GM21723 (cell line): ENCODE data around the gene PCNP.
A peak's percentile ranks its signal among the peaks of the same experiment; 100 is the strongest.
"Not testable (repeated sequence)": the region's sequence is repeated elsewhere in the genome, so short reads cannot be mapped to it uniquely, and the experiment has no call there.

Experiments used
- ATAC-seq: cut with Tn5 transposase; IDR thresholded peaks from one replicate; pipeline ENCODE4 v1.9.1; 2021; ENCODE audit warnings: mild to moderate bottlenecking, moderate library complexity; ENCODE audit not compliant: unreplicated experiment

PCNP gene

GRCh38 chr3:101561630-101562328, 12.2 kb upstream of the PCNP start, which contains the start of gene TRMT10C:
TRMT10C (plus strand) TSS chr3:101561868; CDS start chr3:101564782, 2,914 bp downstream.
- peak; percentile 99 for ATAC-seq

DNA sequence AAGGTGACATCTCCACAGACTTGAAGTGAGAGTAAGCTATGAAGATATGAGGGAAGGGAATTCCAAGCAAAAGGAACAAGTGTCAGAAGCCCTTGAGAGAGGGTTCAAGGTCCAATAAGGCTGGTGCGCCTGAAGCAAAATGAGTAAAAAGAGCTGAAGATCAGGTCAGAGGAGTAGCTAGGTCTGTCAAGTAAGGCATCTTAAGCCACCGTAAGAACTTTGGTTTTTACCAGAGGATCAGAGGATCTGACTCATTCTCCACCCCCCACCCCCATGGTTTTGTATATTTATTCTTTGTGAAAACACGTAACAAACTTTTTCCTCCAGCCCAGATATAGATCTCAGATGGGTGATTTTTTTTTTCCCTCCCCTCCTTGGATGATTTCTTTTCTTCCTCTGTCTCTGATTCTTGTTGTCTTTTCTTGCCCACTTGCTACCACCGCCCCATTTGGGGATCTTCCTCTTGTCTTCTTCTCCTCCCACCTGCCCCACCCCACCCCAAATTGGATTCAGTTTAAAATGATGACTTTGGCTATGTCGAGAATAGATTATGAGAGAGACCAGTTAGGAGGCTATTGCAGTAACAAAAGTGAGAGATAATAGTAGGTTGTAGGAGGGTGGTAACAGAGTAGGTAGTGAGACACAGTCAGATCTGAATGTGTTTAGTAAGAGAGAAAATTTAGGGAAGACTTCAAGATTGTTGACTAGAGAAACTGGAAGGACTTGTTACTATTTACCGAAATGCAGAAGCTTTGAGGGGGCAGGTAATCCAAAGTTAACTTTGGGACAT, 6.3 kb upstream of the PCNP start:
- ATAC-seq: no peak

DNA sequence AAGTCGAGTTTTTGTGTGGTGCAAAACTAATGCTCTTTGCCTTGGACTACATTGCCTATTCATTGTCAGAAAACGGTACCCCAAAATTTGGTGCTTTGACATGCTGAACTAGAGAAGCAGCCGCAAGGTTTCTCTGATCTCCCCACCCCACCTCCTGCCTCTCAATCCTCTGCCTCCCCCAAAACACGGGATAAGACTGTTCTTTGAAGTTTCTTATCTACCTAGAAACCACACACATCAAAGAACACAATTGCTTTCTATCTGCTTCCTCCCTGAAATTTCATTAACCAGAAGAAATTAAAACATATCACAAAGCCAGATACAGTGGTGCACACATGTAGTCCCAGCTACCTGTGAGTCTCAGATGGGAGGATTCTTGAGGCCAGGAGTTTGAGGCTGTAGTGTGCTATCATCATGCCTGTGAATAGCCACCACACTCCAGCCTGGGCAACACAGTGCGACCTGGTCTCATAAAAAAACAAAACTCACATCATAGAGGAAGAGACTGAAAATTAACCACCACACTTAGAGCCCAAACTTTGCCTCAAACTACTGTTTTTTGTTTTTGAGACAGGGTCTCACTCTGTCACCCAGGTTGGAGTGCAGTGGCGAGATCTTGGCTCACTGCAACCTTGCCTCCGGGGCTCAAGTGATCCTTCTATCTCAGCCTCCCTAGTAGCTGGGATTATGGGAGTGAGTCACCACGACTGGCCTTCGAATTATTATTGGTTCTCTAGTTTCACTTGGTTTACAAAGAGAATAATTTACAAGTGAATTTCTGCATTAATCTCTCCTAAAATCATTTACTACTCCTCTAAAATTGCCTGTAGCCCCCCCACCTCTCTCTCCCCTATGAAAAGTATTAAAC, 2.7 kb upstream of the PCNP start:
- ATAC-seq: no peak

GRCh38 chr3:101574388-101575112, 570 bp downstream of the PCNP start:
- peak; percentile 43 for ATAC-seq

GRCh38 chr3:101577286-101577685, 3.3 kb downstream of the PCNP start:
- ATAC-seq: no peak

DNA sequence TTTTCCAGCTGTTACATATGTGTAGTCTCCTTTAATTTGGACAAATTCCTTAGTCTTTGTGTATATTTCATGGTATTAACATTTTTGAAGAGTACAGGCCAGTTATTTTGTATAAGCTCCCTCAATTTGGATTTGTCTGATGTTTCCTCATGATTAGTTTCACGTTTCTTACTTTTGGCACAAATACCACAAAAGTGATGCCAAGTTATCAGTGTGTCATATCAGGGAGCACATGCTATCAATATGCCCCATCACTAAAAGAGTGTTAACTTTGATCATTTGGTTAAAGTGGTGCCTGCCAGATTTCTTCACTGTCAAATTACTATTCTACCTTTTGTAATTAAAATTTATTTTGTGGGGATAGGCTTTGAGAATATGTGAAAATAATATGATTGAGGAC, 14.6 kb downstream of the PCNP start:
- ATAC-seq: no peak

GRCh38 chr3:101591071-101591470, 17.1 kb downstream of the PCNP start:
- ATAC-seq: no peak

DNA sequence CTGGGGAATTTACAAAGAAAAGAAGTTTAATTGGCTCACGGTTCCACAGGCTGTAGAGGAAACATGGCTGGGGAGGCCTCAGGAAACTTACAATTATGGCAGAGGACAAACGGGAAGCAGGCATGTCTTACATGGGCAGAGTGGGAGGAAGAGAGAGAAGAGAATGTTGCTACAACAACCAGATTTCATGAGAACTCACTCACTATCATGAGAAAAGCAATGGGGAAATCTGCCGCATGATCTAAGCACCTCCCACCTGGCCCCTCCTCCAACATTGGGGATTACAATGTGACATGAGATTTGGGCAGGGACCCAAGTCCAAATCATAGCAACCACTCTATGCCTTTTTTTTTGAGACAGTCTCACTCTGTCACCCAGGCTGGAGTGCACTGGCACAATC, 28.8 kb downstream of the PCNP start:
- ATAC-seq: no peak

DNA sequence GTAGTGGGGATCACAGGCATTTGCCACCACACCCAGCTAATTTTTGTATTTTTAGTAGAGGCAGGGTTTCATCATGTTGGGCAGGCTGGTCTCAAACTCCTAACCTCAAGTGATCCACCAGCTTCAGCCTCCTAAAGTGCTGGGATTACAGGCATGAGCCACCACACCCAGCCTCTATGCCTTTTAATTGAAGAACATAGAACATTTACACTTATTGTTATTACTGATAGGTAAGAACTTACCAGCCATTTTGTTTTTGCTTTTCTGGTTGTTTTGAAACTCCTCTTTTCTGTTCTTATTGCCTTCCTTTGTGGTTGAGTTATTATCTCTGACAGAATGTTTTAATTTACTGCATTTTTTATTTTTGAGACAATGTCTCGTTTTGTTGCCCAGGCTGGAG, 29.2 kb downstream of the PCNP start:
- ATAC-seq: no peak

DNA sequence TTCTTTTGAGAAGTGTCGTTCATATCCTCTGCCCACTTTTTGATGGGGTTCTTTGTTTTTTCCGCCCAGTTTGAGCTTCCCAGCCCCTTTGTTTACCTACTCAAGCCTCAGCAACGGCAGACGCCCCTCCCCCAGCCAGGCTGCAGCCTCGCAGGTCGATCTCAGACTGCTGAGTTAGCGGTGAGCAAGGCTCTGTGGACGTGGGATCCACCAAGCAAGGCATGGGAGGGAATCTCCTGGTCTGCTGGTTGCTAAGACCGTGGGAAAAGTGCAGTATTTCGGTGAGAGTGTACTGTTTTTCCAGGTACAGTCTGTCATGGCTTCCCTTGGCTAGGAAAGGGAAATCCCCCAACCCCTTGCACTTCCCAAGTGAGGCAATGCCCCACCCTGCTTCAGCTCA, 31.4 kb downstream of the PCNP start:
- ATAC-seq: not testable (repeated sequence)

DNA sequence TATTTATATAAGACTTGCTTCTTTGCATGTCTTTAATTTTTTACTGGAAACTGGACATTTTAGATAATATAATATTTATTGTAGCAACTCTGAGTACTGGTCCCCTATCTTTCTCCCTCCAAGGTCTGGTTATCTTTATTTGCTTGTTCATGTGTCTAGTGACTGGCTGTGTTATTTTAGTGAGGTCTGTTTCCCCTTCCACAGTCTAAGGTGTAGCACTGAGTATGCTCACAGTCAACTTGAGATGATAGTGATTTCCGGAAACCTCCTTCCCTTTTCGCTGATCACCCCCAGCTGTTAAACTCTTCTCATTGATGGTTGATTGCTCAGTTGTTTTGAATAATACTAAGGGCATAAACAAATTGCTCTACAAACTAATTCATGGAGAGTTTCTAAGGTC, 37.0 kb downstream of the PCNP start:
- ATAC-seq: peak; percentile 66

DNA sequence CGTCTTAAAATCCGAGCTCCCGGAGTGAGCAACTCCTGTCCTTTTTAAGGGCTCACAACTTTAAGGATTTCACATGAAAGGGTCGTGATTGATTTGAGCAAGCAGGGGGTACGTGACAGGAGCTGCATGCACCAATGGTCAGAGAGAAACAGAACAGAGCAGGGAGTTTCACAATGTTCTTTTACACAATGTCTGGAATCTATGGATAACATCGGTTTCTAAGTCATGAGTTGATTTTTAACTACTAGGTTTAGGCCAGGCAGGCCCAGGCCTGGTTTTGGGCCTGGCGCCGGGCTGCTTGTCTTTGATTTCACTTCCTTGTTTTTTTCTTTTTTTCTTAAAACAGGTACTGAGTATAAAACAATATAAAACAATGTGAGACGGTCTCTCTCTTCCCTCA, 39.0 kb downstream of the PCNP start:
- not testable (repeated sequence) for ATAC-seq

GRCh38 chr3:101615525-101615924, 41.5 kb downstream of the PCNP start:
- ATAC-seq: no peak

- ATAC-seq: no peak
Measured at GRCh38 chr3:101617478-101617877, 43.5 kb downstream of the PCNP start.

GRCh38 chr3:101618726-101619125, 44.7 kb downstream of the PCNP start:
- no peak for ATAC-seq

DNA sequence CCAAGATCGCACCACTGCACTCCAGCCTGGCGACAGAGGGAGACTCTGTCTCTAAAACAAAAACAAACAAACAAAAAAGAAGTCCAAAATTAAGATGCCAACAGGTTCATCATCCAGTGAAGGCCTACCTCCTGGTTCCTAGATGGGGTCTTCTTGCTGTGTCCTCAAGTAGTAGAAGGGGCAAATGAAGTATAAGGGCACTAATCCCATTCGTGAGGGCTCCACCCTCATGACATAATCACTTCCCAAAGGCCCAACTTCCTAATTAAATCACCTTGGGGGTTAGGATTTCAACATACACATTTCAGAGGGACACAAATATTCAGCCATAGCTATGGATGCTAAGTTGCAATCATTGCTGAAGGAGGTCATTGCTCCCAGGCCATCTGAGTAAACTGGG, 45.8 kb downstream of the PCNP start:
- no peak for ATAC-seq

- ATAC-seq: no peak
Measured at GRCh38 chr3:101623656-101624055, 49.7 kb downstream of the PCNP start.

DNA sequence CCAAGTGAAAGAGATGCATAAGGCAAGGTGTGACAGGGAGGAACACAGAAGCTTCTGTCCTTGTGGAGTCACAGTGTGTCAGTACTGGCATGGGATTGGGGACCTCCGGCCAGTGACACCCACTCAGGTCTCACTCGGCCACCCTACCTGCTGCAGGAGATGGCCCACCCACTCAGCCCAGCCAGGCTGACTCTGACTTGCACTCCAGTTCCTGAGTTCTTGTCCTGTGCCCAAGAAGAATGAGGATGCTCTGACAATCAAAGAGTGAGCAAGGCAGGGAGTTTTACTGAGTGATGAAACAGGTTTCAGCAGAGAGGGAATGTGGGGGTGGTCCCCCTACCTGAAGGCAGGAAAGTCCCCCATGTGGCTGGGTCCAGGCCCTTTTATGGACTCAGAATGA, 50.9 kb downstream of the PCNP start:
- no peak for ATAC-seq

DNA sequence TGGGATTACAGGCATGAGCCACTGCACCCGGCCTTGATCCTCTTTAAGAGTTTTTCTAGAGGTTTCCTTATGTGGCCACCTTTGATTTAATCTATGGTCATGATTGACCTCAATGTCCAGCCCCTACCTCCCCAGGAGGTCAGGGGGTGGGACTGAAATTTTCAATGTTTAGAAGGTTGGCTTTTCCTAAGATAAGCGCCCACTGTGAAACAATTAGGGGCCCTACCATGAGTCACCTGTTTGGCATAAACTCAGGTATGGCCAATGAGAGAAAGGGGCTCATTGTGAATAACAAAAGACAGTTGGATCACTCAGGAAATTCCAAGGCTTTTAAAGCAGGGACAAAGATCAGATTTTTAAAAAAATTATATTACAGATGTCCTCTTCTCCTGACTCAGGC, 51.9 kb downstream of the PCNP start:
- ATAC-seq: no peak

DNA sequence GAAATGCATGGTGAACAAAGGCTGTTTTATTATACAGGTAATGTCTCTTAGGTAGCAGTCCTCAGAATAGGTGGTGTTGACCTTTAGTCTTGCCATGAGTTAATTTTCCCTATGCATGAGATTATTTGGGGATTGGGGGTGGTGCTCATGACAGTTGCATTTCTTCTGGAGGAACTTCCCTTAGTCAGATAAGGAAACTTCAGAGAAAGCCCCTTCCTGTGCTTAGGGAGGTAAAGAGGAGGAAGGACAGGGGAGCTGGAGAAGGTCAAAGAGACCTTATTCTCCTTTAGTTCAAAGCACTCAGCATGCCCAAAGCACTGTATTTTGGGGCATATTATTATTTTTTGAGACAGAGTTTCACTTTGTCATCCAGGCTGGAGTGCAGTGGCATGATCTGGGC, 55.2 kb downstream of the PCNP start:
- no peak for ATAC-seq
